GM18907 (cell line): ENCODE measurements around the gene LRRC8A.
"Not testable (repeated sequence)": the region's sequence is repeated elsewhere in the genome, so short reads cannot be mapped to it uniquely, and the experiment has no call there.

Experiments used
- ATAC-seq: cut with Tn5 transposase; IDR thresholded peaks from one replicate; pipeline ENCODE4 v1.9.1; 2021; ENCODE audit warnings: mild to moderate bottlenecking, moderate library complexity; ENCODE audit not compliant: unreplicated experiment

Gene LRRC8A

DNA sequence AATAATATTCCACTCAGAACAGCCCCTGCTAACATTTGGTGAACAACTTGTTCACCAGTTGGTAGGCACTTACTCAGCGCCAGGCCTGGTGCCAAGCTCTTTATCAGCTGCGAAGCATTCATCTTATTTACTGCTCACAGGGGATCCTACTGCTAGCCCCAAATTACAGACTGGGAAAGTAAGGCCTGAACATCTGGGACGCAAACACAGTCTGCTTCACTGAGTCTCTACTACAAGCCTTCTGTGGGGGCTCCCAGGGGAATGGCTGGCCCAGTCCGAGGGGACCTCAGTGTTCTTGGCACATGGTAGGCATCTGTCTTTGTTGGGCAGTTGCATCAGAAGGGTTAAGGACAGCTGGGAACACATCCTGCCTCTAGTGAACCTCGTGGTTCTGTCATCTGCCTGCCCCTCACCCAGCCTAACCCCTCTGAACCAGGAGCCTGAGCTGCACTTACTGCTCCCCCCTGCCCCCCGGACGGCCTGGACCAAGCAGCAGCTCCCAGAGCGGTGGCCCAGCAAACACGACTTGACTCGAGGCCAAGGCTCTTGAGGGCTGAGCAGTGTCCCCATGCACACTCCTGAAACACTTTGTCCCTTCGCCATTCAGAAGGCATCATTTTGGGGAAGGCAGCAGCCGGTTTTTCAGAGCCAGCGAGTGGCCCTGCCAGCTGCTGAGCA, 38.6 kb downstream of the LRRC8A start, which contains the start of gene PHYHD1:
Gene PHYHD1 (plus strand): TSS at position 602 of the 678 bp plus-strand sequence. CDS start 1,342 bp downstream, outside the sequence.
- ATAC-seq: no peak

DNA sequence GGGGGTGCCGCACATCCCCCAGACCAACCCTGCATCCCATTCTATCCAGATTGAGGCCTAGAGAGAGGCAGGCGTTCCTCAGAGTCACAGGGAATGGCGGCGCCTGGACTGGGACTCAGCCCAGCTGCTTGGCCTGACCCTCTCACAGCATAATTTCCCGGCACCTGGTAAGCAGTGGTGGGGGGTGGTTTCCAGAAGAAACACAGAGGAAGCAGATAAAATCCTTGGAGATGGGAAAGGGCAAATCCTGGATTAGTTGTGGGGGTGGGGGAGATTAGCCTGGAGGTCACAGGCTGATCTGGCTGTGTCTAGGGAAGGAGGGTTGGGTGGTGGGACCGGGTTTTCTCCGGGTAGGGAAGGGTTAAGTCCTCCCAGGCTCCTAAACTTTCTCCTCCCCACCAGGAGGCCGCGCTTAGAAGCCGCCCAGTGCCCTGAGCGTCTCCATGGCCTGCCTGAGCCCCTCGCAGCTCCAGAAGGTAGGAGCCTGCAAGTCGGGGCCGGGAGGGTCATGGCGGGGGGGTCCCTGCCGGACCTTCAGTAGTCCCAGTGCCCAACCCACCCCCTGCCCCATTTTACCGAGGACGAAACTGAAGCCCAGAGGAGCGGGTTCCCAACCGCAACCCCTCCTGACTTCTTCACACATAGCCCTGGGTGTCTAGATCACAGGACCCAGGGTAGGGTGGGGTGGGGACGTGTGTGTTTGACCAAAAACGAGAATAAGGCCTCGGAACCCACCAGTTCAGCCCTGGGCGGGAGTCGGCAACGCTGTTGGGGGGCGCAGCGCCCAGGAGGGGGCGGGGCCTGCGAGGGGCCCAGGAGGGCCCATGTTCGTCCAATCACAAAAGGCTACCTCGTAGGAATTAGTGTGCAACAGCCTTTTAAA, 40.2 kb downstream of the LRRC8A start:
- ATAC-seq: no peak

- ATAC-seq: no peak
Observed at GRCh38 chr9:128923493-128923883, 41.6 kb downstream of the LRRC8A start.

DNA sequence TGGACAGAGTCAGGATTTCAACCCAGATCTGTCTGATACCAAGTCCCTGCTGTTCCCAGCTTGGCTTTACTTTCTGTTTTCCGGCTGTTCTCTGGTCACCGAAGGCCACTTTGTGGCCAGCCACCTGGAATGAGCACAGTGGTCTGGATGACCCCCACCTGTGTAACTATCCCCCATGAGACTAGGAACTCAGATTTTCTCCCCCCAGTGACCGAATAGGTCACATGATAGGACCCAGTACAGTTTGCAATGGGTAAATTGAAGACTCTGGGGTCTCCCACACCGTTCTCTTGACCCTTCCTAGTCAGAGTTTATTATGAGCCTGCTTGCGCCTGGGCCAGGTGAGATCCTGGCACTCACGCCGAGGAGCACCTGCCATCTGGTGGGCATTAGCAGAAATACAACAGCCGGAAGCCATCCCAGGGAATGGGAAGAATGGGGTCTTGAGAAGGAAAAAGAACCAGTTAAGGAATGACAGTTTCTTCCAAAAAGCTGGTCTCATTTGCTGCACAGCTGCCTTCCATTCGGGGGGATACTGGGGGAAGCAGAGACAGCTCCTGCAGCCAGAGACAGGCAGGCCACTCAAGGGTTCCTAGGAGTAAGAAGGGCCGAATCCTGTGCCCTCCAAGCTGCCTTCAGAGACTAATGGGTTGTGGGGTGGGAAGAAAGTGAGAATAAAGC, 45.9 kb downstream of the LRRC8A start:
- no peak for ATAC-seq

- ATAC-seq: no peak
Observed at GRCh38 chr9:128928624-128929023, 46.7 kb downstream of the LRRC8A start.

DNA sequence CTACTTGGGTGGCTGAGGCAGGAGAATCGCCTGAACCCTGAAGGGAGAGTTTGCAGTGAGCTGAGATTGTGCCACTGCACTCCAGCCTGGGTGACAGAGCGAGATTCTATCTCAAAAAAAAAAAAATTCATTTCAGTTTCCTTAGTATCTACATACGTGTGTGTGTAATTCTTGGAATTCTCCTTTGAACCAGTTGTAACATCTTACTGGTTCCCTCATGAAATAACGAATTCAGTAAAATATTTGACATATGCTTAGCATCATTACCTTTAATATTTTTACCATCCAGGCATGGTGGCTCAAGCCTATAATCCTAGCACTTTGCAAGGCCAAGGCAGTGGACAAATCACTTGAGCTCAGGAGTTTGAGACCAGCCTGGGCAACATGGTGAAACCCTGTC, 47.6 kb downstream of the LRRC8A start:
- no peak for ATAC-seq

DNA sequence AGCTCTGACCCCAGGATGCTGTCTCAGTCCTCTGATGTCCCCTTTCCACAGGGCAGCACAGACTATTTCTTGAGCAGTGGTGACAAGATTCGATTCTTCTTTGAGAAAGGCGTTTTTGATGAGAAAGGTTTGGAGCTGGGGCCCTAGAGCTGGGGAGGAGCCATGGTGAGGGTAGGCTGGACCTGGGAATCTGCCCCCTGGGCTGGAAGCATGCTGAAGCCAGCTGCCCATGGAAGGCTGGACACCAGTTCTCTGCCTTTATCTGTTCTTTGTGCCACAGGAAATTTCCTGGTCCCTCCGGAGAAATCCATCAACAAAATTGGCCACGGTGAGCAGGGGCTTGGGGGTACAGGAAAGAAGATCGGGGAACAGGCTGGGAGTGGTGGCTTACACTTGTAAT, 51.8 kb downstream of the LRRC8A start:
- no peak for ATAC-seq

- ATAC-seq: no peak
Observed at GRCh38 chr9:128936171-128936865, 54.4 kb downstream of the LRRC8A start.

- ATAC-seq: no peak
Observed at GRCh38 chr9:128937310-128938165, 55.6 kb downstream of the LRRC8A start.

DNA sequence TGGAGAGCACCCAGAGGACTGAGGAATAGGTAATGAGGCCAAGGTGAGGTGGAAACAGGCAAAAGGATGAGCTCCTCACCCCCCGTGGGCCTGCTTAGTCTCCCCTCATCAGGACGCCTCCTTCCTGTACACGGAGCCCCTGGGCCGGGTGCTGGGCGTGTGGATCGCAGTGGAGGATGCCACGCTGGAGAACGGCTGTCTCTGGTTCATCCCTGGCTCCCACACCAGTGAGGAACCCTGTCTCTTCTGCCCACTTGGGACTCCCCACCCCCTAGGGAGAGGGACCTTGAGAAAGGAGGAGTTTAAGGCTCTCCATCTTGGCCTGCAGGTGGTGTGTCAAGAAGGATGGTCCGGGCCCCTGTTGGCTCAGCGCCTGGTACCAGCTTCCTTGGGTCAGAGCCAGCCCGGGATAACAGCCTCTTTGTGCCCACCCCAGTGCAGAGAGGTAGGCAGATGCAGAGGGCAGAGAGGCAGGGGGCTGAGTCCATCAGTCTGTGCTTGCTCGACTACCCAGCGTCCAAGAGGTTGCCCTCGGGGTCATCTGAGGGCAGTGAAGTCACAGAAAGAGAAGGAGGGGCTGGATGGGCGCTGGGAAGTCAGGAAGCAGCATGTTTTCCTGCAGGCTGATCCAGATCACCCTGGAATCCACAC, 58.5 kb downstream of the LRRC8A start:
- ATAC-seq: no peak

DNA sequence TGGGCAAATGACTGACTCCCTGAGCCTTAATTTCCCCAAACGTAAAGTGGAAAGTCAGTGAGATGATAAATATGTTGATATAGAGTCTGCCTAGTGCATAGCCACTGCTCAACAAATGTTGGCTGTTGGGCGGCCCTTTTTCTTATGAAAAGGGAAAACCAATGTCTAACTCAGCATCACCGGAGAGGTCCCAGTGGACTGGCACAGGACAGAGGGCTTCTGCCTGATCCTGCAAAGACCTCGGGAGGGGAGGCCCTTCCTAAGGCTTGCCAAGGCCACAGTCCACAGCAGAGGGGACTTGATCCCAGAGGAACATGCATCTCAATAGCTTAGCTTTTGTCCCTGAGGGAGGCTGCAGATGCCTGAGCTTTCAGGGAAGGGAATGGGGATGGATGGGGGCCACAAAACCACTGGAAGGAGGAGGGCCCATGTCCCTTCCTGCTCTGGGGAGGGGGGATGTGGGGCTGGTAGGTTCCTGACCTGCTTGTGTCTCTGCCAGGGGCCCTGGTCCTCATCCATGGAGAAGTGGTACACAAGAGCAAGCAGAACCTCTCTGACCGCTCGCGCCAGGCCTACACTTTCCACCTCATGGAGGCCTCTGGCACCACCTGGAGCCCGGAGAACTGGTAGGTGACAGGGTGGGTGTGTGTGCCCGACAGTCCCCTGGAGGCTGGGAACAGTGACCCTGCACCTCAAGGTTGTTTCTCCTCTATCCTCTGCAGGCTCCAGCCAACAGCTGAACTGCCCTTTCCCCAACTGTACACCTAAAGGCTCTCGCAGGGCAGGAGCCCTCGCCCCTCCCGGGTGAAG, 59.2 kb downstream of the LRRC8A start:
- ATAC-seq: no peak

- no peak for ATAC-seq
Observed at GRCh38 chr9:128943832-128944620, 62.1 kb downstream of the LRRC8A start.

DNA sequence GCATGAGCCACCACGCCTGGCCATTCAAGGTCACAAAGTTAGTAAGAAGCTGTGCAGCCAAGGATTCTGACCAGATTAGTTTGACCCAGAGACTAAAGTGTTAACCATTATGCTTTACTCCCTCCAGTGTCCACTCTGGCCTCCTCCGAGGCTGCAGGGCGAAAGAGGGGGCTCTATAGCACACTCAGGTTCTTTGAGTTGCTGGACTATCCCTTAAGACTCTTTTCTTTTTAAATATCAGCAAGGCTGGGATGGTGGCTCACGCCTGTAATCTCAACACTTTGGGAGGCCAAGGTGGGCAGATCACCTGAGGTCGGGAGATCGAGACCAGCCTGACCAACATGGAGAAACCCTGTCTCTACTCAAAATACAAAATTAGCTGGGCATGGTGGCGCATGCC, 63.0 kb downstream of the LRRC8A start:
- not testable (repeated sequence) for ATAC-seq

GRCh38 chr9:128945798-128946501, 64.0 kb downstream of the LRRC8A start:
- no peak for ATAC-seq

- ATAC-seq: no peak
Observed at GRCh38 chr9:128946571-128947276, 64.8 kb downstream of the LRRC8A start.

GRCh38 chr9:128947277-128947526, 65.3 kb downstream of the LRRC8A start:
- no peak for ATAC-seq
